HUES6 (cell line): ENCODE data around the gene CLHC1.
"Not testable (repeated sequence)": the region's sequence is repeated elsewhere in the genome, so short reads cannot be mapped to it uniquely, and the experiment has no call there.

ENCODE experiments used
- H3K27ac ChIP-seq: 2 replicates; pipeline ENCODE4 v1.7.0; 2013; ENCODE audit warnings: low read depth, mild to moderate bottlenecking, low read length, inconsistent platforms
- H3K27me3 ChIP-seq: 2 replicates; pipeline ENCODE4 v1.6.1; 2013; ENCODE audit warnings: low read length; ENCODE audit not compliant: control insufficient read depth, insufficient read depth
- H3K36me3 ChIP-seq: 2 replicates; pipeline ENCODE4 v1.6.1; 2013; ENCODE audit warnings: low read length; ENCODE audit not compliant: control insufficient read depth, insufficient read depth
- H3K4me1 ChIP-seq: 2 replicates; pipeline ENCODE4 v1.6.1; 2013; ENCODE audit warnings: low read length; ENCODE audit not compliant: control insufficient read depth, insufficient read depth
- H3K4me3 ChIP-seq: 2 replicates; pipeline ENCODE4 v1.5.1; 2013; ENCODE audit warnings: low read depth, low read length
- H3K9ac ChIP-seq: one replicate; pipeline ENCODE4 v1.6.1; 2013; ENCODE audit warnings: mild to moderate bottlenecking, low read length
- H3K9me3 ChIP-seq: 2 replicates; pipeline ENCODE4 v1.6.1; 2013; ENCODE audit warnings: low read depth, low read length; ENCODE audit not compliant: control insufficient read depth, insufficient read depth

Gene CLHC1

DNA sequence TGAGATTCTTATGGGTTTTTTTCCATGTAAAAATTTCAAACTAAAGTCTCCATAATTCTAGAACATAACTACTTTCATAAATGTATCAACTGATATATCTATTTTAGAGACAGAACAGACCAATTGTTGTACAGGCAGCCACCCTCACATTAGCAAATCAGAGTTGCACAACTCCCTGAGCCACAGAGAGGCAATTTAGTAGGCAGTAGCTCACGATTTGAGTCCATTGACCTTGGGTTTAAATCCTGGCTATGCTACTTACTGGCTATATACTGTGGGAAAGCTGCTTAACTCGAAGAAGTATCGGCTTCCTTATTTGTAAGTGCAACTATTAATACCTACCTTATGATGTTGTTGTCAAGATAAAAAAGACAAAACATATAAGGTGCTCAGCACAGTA, 20.7 kb upstream of the CLHC1 start:
- peaks cover 64% of the 10 kb centered on the region for H3K36me3 ChIP-seq
- H3K4me3 ChIP-seq: no peak overlapping the region
- no peaks in the 10 kb centered on the region for H3K4me1 ChIP-seq
- H3K27me3 ChIP-seq: no peaks in the 10 kb centered on the region
- H3K9ac ChIP-seq: no peak overlapping the region
- H3K9me3 ChIP-seq: no peaks in the 10 kb centered on the region
- H3K27ac ChIP-seq: no peak overlapping the region

- no peak overlapping the region for H3K27ac ChIP-seq
- H3K9me3 ChIP-seq: no peaks in the 10 kb centered on the region
- no peaks in the 10 kb centered on the region for H3K4me1 ChIP-seq
- peaks cover 82% of the 10 kb centered on the region for H3K36me3 ChIP-seq
- H3K4me3 ChIP-seq: no peak overlapping the region
- H3K9ac ChIP-seq: peak overlapping the region; percentile 26
- H3K27me3 ChIP-seq: no peaks in the 10 kb centered on the region
Observed at GRCh38 chr2:55247025-55247424, 14.9 kb upstream of the CLHC1 start.

GRCh38 chr2:55245411-55245810, 13.3 kb upstream of the CLHC1 start:
- no peak overlapping the region for H3K4me3 ChIP-seq
- H3K27ac ChIP-seq: no peak overlapping the region
- H3K27me3 ChIP-seq: no peaks in the 10 kb centered on the region
- no peaks in the 10 kb centered on the region for H3K9me3 ChIP-seq
- H3K4me1 ChIP-seq: no peaks in the 10 kb centered on the region
- peaks cover 77% of the 10 kb centered on the region for H3K36me3 ChIP-seq
- H3K9ac ChIP-seq: no peak overlapping the region

- no peaks in the 10 kb centered on the region for H3K27me3 ChIP-seq
- no peaks in the 10 kb centered on the region for H3K4me1 ChIP-seq
- H3K9me3 ChIP-seq: no peaks in the 10 kb centered on the region
- no peak overlapping the region for H3K4me3 ChIP-seq
- H3K9ac ChIP-seq: no peak overlapping the region
- peaks cover 66% of the 10 kb centered on the region for H3K36me3 ChIP-seq
- no peak overlapping the region for H3K27ac ChIP-seq
Observed at GRCh38 chr2:55242617-55243016, 10.5 kb upstream of the CLHC1 start.

GRCh38 chr2:55241582-55241981, 9.5 kb upstream of the CLHC1 start:
- not testable (repeated sequence) for H3K27ac ChIP-seq, H3K4me1 ChIP-seq, H3K27me3 ChIP-seq, H3K4me3 ChIP-seq, H3K9ac ChIP-seq, H3K9me3 ChIP-seq
- peaks cover 63% of the 10 kb centered on the region for H3K36me3 ChIP-seq

DNA sequence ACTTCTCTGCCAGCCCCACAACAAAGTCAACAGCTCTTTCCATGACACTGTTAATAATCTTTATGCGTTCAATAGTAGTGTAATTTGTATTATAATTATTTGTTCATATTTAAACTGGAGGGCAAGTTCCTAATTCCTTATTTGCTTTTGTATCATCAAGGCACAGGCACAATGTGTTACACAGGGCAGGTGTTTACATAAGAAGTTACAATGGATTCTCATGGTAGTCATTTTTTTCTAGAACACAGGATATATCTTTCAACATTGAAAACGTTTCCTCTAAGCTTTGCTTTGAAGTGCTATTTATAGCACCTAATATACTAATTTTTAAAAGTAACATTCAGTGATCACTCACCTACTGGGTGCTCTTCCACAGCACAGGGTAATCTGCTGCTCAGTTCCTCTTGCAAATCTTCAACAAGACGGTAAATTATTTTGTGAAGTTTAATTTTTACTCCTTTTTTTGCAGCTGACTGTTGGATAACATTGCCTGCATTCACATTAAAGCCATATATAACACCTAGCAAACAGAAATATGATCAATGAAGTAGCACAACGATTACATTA, 7.6 kb upstream of the CLHC1 start:
- Histone ChIP-seq H3K27me3 (no peaks in the 10 kb centered on the region), H3K4me1 (no peaks in the 10 kb centered on the region), H3K27ac (no peak overlapping the region), H3K9ac (no peak overlapping the region), H3K4me3 (no peak overlapping the region), H3K36me3 (peaks cover 65% of the 10 kb centered on the region), H3K9me3 (no peaks in the 10 kb centered on the region)

GRCh38 chr2:55236992-55237543, 5.0 kb upstream of the CLHC1 start:
- Histone ChIP-seq H3K36me3 (peaks cover 65% of the 10 kb centered on the region), H3K27ac (no peak overlapping the region), H3K9ac (no peak overlapping the region), H3K4me1 (peaks cover 5% of the 10 kb centered on the region), H3K9me3 (no peaks in the 10 kb centered on the region), H3K27me3 (no peaks in the 10 kb centered on the region), H3K4me3 (no peak overlapping the region)

DNA sequence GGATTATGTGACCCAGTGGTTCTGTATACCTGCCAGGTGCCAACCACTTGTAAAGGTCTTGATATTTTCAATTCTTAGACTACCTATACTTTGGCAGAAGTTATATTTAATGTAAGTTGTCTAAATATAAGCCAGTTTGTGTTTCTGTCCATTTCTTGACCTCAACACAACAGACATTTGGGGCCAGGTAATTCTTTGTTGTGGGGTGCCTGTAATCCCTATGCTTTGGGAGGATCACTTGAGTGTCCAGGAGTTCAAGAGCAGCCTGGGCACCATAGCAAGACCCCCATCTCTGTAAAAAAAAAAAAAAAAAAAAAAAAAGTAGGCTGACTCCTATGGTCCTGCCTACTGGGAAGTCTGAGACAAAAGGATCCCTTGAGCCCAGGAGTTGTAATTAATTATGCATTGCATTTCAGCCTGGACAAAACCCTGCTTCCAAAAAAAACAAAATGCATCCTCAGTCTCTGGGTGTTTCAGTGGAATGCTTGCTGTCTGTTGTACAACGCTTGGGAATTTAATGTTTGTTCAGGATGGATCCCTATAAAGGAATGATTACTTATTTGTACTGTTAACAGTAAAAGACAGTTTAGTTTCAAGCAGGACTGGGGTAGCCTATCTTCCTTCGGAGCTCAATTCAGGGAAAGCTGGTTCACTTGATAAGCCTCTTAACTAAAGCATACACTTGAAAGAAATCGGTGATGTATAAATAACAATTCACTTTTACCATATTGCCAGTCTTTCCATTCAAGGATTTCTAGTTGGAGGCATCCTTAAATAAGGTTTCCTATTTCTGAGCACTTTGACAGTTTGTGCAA, 3.8 kb upstream of the CLHC1 start:
- Histone ChIP-seq H3K4me1 (peaks cover 8% of the 10 kb centered on the region), H3K4me3 (no peak overlapping the region), H3K9ac (no peak overlapping the region), H3K36me3 (peaks cover 59% of the 10 kb centered on the region), H3K9me3 (no peaks in the 10 kb centered on the region), H3K27me3 (no peaks in the 10 kb centered on the region), H3K27ac (no peak overlapping the region)

- peaks cover 8% of the 10 kb centered on the region for H3K4me1 ChIP-seq
- peak overlapping the region; percentile 99 for H3K27ac ChIP-seq
- peak overlapping the region; percentile 98 for H3K9ac ChIP-seq
- H3K4me3 ChIP-seq: peak overlapping the region; percentile 84
- H3K36me3 ChIP-seq: peaks cover 48% of the 10 kb centered on the region
- H3K9me3 ChIP-seq: no peaks in the 10 kb centered on the region
- no peaks in the 10 kb centered on the region for H3K27me3 ChIP-seq
Observed at GRCh38 chr2:55233658-55233940, 1.5 kb upstream of the CLHC1 start.

DNA sequence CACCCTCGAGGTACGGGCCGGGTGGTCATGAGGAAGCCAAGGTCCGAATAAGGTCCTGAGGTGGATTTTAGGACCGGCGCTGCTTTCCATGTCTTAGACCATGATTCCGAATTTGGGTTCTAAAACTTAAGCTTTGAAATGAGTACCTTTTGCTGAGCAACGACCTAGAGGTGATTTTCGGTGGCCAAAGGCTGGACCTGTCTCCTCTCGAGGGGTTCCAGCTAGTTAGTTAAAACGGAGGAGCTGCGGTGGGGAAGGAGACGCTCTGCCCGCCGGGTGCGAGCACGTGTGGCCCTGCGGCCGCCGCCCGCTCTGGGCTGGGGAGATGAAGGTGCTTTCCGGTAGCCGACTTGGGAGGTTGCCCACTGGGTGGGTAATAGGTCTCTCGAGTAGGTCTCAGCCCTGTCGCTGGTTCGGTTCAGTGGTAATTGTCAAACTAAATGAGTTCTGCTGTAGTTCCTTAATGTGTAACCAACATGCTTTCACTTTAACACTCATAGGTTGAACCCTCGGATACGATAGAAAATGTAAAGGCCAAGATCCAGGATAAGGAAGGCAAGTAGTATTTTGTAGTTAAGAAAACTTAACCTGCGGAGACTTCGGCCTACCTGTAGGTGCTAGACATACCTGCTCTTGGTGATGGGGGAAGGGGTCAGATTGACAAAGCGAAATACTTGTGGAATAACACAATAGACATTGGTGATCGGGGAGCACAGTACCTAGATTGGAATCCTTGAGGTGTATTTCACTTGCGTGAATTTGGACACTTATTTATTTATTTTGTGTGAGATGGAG, 967 bp upstream of the CLHC1 start:
- Histone ChIP-seq H3K9ac (peak overlapping the region; percentile 98), H3K36me3 (peaks cover 47% of the 10 kb centered on the region), H3K27me3 (no peaks in the 10 kb centered on the region), H3K27ac (peak overlapping the region; percentile 99), H3K9me3 (no peaks in the 10 kb centered on the region), H3K4me1 (peaks cover 8% of the 10 kb centered on the region), H3K4me3 (peak overlapping the region; percentile 84)

GRCh38 chr2:55231546-55232083, 478 bp downstream of the CLHC1 start:
- H3K27ac ChIP-seq: peak overlapping the region; percentile 99
- H3K36me3 ChIP-seq: peaks cover 41% of the 10 kb centered on the region
- H3K4me3 ChIP-seq: peak overlapping the region; percentile 84
- H3K9me3 ChIP-seq: no peaks in the 10 kb centered on the region
- H3K4me1 ChIP-seq: peaks cover 8% of the 10 kb centered on the region
- H3K27me3 ChIP-seq: no peaks in the 10 kb centered on the region
- peak overlapping the region; percentile 98 for H3K9ac ChIP-seq
